ENCODE measurements around the gene CDK15.

Gene CDK15

DNA sequence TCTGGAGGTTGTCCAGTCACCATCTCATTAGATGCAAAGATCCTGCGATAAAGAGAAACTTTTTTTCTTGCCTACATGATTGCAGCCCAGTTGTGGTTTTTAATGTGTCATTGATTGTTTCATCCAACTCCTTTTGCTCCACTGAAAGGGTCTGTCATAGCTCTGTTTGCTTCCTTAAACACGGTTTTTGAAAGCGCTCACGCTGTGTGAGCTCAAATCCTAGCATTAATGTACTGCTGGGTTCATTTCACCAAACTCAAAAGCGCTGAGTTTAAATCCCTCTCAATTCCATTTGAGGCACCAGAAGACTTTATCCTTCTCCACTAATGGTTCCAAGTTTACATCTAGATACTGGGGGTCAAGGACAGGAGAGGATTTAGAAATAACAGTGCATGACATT is 53.6 kb downstream of the CDK15 start:
- ChIA-PET CTCF (interaction anchor here (0.7 to 1.3 kb wide), 5 partner anchors 8 to 319 kb away, joined by 3 to 4 read pairs (median 3); no protein-coding TSS in a partner anchor), POLR2A (no interaction called here)
- no peak for DNase-seq (ENCODE audit: extremely low spot score)
- TF ChIP-seq SP1 (IDR thresholded peaks at IDR 0.05) (no peak), FOXA1 (IDR thresholded peaks at IDR 0.05) (no peak), BHLHE40 (IDR thresholded peaks at IDR 0.05; ENCODE audit: borderline replicate concordance) (no peak), SUZ12 (IDR thresholded peaks at IDR 0.05) (no peak), NFRKB (IDR thresholded peaks at IDR 0.05) (no peak), CTBP1 (IDR thresholded peaks at IDR 0.05; ENCODE audit: borderline replicate concordance) (no peak), FOXM1 (IDR thresholded peaks at IDR 0.05; ENCODE audit: borderline replicate concordance) (no peak), ELF4 (IDR thresholded peaks at IDR 0.05) (no peak)

DNA sequence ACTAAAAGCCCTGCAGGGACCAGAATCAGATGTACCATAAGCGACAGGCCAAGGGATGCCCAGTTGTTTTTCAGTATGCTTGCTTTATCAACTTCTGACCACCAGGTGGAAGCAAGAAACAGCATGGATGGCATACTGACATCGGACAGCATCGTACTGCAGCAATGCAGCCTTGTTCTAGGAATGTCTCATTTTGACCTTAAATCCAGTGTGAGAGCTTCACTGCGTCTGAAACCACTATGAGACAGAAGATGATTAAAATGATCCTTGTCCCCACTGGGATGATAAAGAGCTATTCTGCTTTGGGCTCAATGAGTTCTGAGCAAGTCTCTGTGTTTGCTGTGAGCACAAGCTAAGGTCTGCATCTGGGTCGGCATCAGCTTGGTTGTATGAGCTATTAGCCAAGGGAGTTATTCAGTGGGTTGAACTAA is 54.3 kb downstream of the CDK15 start:
- ChIA-PET POLR2A (no interaction called here), CTCF (interaction anchor here (0.7 to 1.3 kb wide), 10 partner anchors 8 to 242 kb away, joined by 3 to 11 read pairs (median 3); no protein-coding TSS in a partner anchor)
- no peak for TF ChIP-seq FOXA1 (IDR thresholded peaks at IDR 0.05)
- TF ChIP-seq CTBP1 (IDR thresholded peaks at IDR 0.05; ENCODE audit: borderline replicate concordance) = no peak
- TF ChIP-seq SUZ12 (IDR thresholded peaks at IDR 0.05) = no peak
- TF ChIP-seq BHLHE40 (IDR thresholded peaks at IDR 0.05; ENCODE audit: borderline replicate concordance) = no peak
- no peak for TF ChIP-seq SP1 (IDR thresholded peaks at IDR 0.05)
- no peak for TF ChIP-seq FOXK2 (IDR thresholded peaks at IDR 0.05)
- no peak for TF ChIP-seq ELF4 (IDR thresholded peaks at IDR 0.05)
- TF ChIP-seq LEF1 (IDR thresholded peaks at IDR 0.05; ENCODE audit: borderline replicate concordance) = no peak
- TF ChIP-seq TARDBP (IDR thresholded peaks at IDR 0.05) = no peak
- no peak for TF ChIP-seq ARNT (IDR thresholded peaks at IDR 0.05)
- DNase-seq (ENCODE audit: extremely low spot score) = peak; percentile 72

DNA sequence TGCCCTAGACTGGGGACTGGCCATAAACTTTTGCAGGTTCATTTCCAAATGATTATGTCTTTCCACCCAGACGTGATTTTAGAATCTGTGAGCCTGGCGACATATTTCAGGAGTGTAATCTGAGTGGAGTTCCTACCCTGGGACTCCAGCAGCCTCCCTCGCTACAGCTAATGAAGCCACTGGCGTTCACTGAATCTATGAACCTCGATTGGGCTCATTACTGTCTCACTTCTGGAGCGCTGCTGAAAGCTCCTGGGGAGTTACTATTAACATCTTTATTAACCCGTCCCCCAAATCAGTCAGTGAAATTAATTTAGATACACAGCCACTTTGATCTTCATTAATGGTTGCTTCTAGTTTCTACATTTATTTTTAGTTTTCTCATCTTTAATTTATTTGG is 56.5 kb downstream of the CDK15 start:
- ChIA-PET CTCF (interaction anchor here (0.5 kb wide), 1 partner anchor 655 kb away, joined by 3 read pairs; no protein-coding TSS in a partner anchor), POLR2A (no interaction called here)
- no peak for DNase-seq (ENCODE audit: extremely low spot score)
- TF ChIP-seq LEF1 (IDR thresholded peaks at IDR 0.05; ENCODE audit: borderline replicate concordance) (no peak), FOXA1 (IDR thresholded peaks at IDR 0.05) (no peak), BHLHE40 (IDR thresholded peaks at IDR 0.05; ENCODE audit: borderline replicate concordance) (no peak), SP1 (IDR thresholded peaks at IDR 0.05) (no peak), L3MBTL2 (conservative IDR thresholded peaks at IDR 0.05) (no peak), ARNT (IDR thresholded peaks at IDR 0.05) (no peak), TARDBP (IDR thresholded peaks at IDR 0.05) (no peak), ZNF384 (IDR thresholded peaks at IDR 0.05) (no peak), HDGF (IDR thresholded peaks at IDR 0.05; ENCODE audit: borderline replicate concordance) (no peak), ELF4 (IDR thresholded peaks at IDR 0.05) (no peak), CTBP1 (IDR thresholded peaks at IDR 0.05; ENCODE audit: borderline replicate concordance) (no peak)
- TF ChIP-seq, protein P1, sequence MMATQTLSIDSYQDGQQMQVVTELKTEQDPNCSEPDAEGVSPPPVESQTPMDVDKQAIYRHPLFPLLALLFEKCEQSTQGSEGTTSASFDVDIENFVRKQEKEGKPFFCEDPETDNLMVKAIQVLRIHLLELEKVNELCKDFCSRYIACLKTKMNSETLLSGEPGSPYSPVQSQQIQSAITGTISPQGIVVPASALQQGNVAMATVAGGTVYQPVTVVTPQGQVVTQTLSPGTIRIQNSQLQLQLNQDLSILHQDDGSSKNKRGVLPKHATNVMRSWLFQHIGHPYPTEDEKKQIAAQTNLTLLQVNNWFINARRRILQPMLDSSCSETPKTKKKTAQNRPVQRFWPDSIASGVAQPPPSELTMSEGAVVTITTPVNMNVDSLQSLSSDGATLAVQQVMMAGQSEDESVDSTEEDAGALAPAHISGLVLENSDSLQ (IDR thresholded peaks at IDR 0.05) = no peak

DNA sequence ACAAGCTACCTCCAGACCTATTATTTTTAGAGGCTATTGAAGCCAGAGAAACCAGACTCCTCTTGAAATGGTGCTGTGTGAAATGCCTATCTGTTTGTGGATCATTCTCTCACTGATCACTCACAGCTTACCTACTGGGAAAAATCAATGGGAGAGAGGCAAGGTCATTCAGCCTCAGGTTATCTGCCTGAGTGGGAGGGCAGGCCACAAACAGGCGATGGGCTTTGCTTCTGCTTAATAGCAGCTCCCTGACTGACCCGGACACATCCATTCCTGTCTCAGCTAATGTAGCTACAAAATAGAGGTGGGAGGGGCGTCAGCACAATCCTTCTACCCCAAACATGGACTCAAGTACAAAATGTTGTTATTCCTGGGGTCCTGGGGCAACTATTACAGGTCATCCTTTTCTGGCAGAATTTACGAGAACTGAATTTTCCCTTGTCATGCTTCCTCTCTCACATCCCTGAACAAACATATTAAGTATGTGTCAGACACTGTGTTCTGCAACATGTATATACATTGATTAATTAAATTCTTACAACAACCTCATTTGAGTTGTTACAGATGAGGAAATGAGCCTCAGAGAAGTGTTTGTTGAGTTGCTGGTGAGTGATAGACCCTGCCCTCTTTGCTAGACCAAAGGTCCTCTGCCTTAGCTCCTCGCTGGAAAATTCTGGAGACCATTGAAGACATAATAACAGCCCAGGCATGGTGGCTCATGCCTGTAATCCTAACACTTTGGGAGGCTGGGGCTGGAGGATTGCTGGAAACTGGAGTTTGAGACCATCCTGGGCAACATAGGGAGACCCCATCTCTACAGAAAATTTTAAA is 60.5 kb downstream of the CDK15 start:
- ChIA-PET POLR2A (no interaction called here), CTCF (no interaction called here)
- no peak for DNase-seq (ENCODE audit: extremely low spot score)
- TF ChIP-seq NFRKB (IDR thresholded peaks at IDR 0.05) (no peak), ZNF384 (IDR thresholded peaks at IDR 0.05) (no peak), ELF4 (IDR thresholded peaks at IDR 0.05) (no peak), L3MBTL2 (conservative IDR thresholded peaks at IDR 0.05) (no peak), FOXA1 (IDR thresholded peaks at IDR 0.05) (no peak), TARDBP (IDR thresholded peaks at IDR 0.05) (no peak)

DNA sequence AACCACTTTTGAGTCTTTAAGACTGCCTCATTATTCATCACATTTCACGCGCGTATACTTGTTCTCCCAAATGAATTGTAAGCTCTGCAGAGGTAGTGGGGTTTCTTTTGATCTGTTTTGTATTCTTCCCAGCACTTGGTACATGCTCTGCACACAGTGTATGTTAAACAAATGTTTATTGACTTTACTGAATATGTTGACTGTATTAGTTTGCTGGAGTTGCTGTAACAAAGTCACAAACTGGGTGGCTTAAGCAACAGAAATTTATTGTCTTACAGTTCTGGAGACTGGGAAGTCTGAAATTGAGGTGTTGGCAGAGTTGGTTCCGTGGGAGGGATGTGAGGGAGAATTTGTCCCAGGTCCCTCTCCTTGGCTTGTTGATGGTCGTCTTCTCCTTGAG is 65.1 kb downstream of the CDK15 start:
- ChIA-PET CTCF (no interaction called here), POLR2A (no interaction called here)
- DNase-seq (ENCODE audit: extremely low spot score) = no peak
- no peak for TF ChIP-seq FOXA1 (IDR thresholded peaks at IDR 0.05)
- no peak for TF ChIP-seq L3MBTL2 (conservative IDR thresholded peaks at IDR 0.05)
- no peak for TF ChIP-seq SUZ12 (IDR thresholded peaks at IDR 0.05)
- no peak for TF ChIP-seq BHLHE40 (IDR thresholded peaks at IDR 0.05; ENCODE audit: borderline replicate concordance)
- TF ChIP-seq ELF4 (IDR thresholded peaks at IDR 0.05) = no peak
- TF ChIP-seq FOXM1 (IDR thresholded peaks at IDR 0.05; ENCODE audit: borderline replicate concordance) = no peak
- no peak for TF ChIP-seq TARDBP (IDR thresholded peaks at IDR 0.05)
- no peak for TF ChIP-seq NFRKB (IDR thresholded peaks at IDR 0.05)
- TF ChIP-seq ZNF384 (IDR thresholded peaks at IDR 0.05) = no peak

DNA sequence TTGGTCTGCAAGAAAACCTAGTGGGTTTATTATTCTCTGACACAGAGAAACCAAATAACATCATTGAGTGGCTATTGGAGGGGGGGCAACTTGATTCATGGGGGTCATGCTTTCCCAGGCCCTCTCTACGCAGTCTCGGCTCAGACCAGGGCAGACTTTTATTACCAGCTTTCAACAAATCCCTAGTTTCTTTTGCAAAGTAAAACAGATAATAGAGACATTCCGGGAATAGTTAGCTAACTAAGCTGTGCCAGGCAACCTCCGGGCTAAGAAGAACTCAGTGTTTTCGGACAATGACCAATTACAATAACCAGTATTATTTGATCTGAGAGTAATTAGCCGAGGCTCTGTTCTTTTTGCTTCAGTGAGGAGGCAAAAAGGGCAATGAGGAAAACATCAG is 66.3 kb downstream of the CDK15 start:
- ChIA-PET CTCF (no interaction called here), POLR2A (no interaction called here)
- DNase-seq (ENCODE audit: extremely low spot score) = no peak
- TF ChIP-seq ZNF384 (IDR thresholded peaks at IDR 0.05) = no peak
- TF ChIP-seq SP1 (IDR thresholded peaks at IDR 0.05) = no peak
- TF ChIP-seq L3MBTL2 (conservative IDR thresholded peaks at IDR 0.05) = no peak
- TF ChIP-seq FOXA1 (IDR thresholded peaks at IDR 0.05) = no peak

DNA sequence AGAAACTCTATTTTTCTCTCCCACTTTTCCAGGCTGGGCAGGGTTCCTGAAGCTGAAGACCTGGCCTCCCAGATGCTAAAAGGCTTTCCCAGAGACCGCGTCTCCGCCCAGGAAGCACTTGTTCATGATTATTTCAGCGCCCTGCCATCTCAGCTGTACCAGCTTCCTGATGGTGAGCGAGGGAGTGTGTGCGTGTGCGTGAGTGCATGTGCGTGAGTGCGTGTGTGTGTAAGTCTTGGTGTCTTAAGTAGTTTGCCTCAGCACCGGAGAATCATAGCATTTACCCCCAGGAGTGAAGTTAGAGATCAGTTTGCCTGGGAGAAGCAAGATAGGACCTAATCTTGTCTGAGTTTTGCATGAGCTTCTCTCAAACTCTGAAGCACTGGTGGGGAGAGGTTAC is 73.7 kb downstream of the CDK15 start:
- POLR2A ChIA-PET = no interaction called here
- no peak for DNase-seq (ENCODE audit: extremely low spot score)
- no peak for TF ChIP-seq CTBP1 (IDR thresholded peaks at IDR 0.05; ENCODE audit: borderline replicate concordance)
- no peak for TF ChIP-seq FOXK2 (IDR thresholded peaks at IDR 0.05)
- TF ChIP-seq LEF1 (IDR thresholded peaks at IDR 0.05; ENCODE audit: borderline replicate concordance) = no peak
- TF ChIP-seq FOXA1 (IDR thresholded peaks at IDR 0.05) = no peak
- TF ChIP-seq SP1 (IDR thresholded peaks at IDR 0.05) = no peak
- no peak for TF ChIP-seq FOXM1 (IDR thresholded peaks at IDR 0.05; ENCODE audit: borderline replicate concordance)
- TF ChIP-seq NFRKB (IDR thresholded peaks at IDR 0.05) = no peak
- TF ChIP-seq ARNT (IDR thresholded peaks at IDR 0.05) = no peak
- TF ChIP-seq L3MBTL2 (conservative IDR thresholded peaks at IDR 0.05) = no peak
- TF ChIP-seq HDGF (IDR thresholded peaks at IDR 0.05; ENCODE audit: borderline replicate concordance) = no peak
- TF ChIP-seq ELF4 (IDR thresholded peaks at IDR 0.05) = no peak
- no peak for TF ChIP-seq SUZ12 (IDR thresholded peaks at IDR 0.05)
- TF ChIP-seq, protein P1 (IDR thresholded peaks at IDR 0.05) = no peak
- no peak for TF ChIP-seq ZNF384 (IDR thresholded peaks at IDR 0.05)
- TF ChIP-seq BHLHE40 (IDR thresholded peaks at IDR 0.05; ENCODE audit: borderline replicate concordance) = no peak
- no peak for TF ChIP-seq TARDBP (IDR thresholded peaks at IDR 0.05)
- CTCF ChIA-PET = interaction anchor here (0.7 kb wide), 1 partner anchor 15 kb away, joined by 3 read pairs; no protein-coding TSS in a partner anchor
